GM12891 (cell line): ENCODE data around the gene HS6ST2.

Experiments used
- POLR2A ChIP-seq: IDR thresholded peaks from 2 replicates; pipeline ENCODE4 v1.6.1; 2011; ENCODE audit warnings: low read depth, low read length, control low read depth
- POLR2AphosphoS5 ChIP-seq: IDR thresholded peaks from 2 replicates; pipeline ENCODE4 v1.6.1; 2011; ENCODE audit warnings: low read depth, low read length, control low read depth
- POU2F2 ChIP-seq: IDR thresholded peaks from 2 replicates; pipeline ENCODE4 v1.6.1; 2011; ENCODE audit warnings: low read depth, mild to moderate bottlenecking, control low read depth, low read length, moderate library complexity

DNA sequence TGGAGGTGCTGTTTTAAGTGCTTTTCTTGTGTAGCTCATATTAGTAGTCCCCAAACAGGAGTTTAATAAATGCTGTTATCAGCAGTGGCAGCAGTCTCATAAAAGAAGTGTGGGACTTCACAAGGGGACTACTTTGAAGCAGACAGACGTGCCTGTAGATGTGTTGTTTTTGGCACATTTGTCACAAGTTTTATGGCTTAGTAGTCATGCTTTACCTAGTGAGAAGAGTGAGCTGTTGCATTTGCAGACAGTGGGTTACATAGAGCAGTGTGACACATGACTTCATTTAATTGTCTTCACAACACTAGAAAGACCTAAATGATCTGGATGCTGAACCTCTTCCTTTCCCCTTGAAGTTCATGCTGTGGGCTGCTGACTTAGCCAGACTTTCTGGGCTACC, 320.1 kb downstream of the HS6ST2 start:
- TF ChIP-seq POLR2AphosphoS5 (no peak), POLR2A (no peak), POU2F2 (no peak)
